Tibial artery (tissue), 4 donors: Measurements from ENCODE around the gene OR1F1.

ENCODE experiments used
- DNase-seq, 2 donors: peaks; one replicate each; pipeline ENCODE4 v3.0.0-alpha.2; 2019
- H3K27ac ChIP-seq, 2 donors: fragments of 200-600 bp; sonication (generic) in 1 of 2; 1 replicate in 1 of 2; 2 replicates in 1 of 2; pipeline ENCODE4 v1.5.1; 2018 to 2019; ENCODE audit warnings: mild to moderate bottlenecking in 1 of 2
- H3K27me3 ChIP-seq, 2 donors: fragments of 200-600 bp; sonication (generic) in 1 of 2; one replicate each; pipeline versions ENCODE4 v1.5.1 to v1.6.0; 2016 to 2019
- H3K36me3 ChIP-seq, 3 donors: fragments of 200-600 bp; sonication (generic) in 2 of 3; one replicate each; pipeline ENCODE4 v1.5.1; 2016 to 2019; ENCODE audit warnings: mild to moderate bottlenecking in 2 of 3
- H3K4me1 ChIP-seq, 4 donors: fragments of 200-600 bp; sonication (generic) in 2 of 4; 1 replicate in 3 of 4; 2 replicates in 1 of 4; pipeline ENCODE4 v1.5.1; 2016 to 2019
- H3K4me3 ChIP-seq, 2 donors: fragments of 200-600 bp; sonication (generic) in 1 of 2; 1 replicate in 1 of 2; 2 replicates in 1 of 2; pipeline ENCODE4 v1.5.1; 2018 to 2019; ENCODE audit warnings: mild to moderate bottlenecking in 2 of 2
- H3K9me3 ChIP-seq, 3 donors: fragments of 200-600 bp; sonication (generic) in 1 of 3; one replicate each; pipeline ENCODE4 v1.5.1; 2016 to 2019
- intact Hi-C: fragments of 100-400 bp; cut with DNase I; formaldehyde crosslinking; loops from one replicate; pipeline ENCODE4 v1.15.0; 2023; ENCODE audit warnings: low total_unique reads
- TF ChIP-seq, protein P1 (sequence below), 2 experiments: fragments of 200-600 bp in 1 of 2; fragments of 450-650 bp in 1 of 2; IDR thresholded peaks; one replicate each; pipeline ENCODE4 v1.5.1; 2017 to 2019; ENCODE audit warnings: antibody characterized with exemption in 2 of 2, mild to moderate bottlenecking in 1 of 2, moderate library complexity in 1 of 2

Gene OR1F1

DNA sequence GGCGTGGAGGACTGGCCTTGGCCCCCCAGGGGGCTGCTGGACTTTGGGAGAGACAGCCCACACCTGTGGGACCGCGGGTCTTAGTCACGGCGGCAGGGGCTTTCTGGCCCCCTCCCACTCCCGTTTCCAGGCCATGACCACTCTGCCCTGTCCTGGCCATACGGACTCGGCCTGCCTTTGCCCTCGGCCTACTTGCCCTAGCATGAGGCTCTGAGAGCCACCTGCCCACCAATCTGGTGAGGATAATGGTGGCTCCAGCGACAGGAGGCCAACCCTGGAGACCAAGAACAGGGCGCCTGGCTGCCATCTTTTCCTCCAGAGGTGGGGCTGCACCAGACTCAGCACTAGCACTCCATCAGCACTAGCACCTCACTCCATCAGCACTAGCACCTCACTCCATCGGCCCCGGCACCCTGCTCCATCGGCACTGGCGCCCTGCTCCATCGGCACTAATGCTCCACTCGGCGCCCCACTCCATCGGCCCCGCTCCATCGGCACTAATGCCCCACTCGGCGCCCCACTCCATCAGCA, 46.2 kb upstream of the OR1F1 start:
- TF ChIP-seq, protein P1, sequence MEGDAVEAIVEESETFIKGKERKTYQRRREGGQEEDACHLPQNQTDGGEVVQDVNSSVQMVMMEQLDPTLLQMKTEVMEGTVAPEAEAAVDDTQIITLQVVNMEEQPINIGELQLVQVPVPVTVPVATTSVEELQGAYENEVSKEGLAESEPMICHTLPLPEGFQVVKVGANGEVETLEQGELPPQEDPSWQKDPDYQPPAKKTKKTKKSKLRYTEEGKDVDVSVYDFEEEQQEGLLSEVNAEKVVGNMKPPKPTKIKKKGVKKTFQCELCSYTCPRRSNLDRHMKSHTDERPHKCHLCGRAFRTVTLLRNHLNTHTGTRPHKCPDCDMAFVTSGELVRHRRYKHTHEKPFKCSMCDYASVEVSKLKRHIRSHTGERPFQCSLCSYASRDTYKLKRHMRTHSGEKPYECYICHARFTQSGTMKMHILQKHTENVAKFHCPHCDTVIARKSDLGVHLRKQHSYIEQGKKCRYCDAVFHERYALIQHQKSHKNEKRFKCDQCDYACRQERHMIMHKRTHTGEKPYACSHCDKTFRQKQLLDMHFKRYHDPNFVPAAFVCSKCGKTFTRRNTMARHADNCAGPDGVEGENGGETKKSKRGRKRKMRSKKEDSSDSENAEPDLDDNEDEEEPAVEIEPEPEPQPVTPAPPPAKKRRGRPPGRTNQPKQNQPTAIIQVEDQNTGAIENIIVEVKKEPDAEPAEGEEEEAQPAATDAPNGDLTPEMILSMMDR (IDR thresholded peaks at IDR 0.05), result no peak
- Histone ChIP-seq H3K4me3 (no peak overlapping the region), H3K4me1 (peaks cover 0 to under 1% (median 0%) of the 10 kb centered on the region in 4 donors), H3K27me3 (no peaks in the 10 kb centered on the region), H3K27ac (no peak overlapping the region), H3K36me3 (peaks cover 24 to 61% (median 44%) of the 10 kb centered on the region in 3 donors), H3K9me3 (no peaks in the 10 kb centered on the region)
- intact Hi-C loops, result no loop called here
- DNase-seq, result no peak

DNA sequence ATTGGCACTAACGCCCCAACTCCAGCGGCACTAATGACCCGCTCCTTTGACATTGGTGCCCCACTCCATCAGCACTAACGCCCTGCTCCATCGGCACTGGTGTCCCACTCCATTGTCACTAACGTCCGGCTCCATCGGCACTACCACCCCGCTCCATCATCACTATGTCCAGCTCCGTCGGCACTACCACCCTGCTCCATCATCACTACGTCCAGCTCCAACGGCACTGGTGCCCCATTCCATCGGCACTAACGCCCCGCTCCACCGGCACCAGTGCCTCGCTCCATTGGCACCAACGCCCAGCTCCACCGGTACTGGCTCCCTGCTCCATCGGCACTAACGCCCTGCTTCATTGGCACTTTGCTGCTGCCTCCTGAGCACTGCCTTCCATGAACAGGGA, 45.7 kb upstream of the OR1F1 start:
- peaks cover 24 to 58% (median 44%) of the 10 kb centered on the region in 3 donors for H3K36me3 ChIP-seq
- intact Hi-C loops, result no loop called here
- no peak overlapping the region for H3K4me3 ChIP-seq
- DNase-seq, result no peak
- H3K9me3 ChIP-seq, result no peaks in the 10 kb centered on the region
- H3K4me1 ChIP-seq, result no peaks in the 10 kb centered on the region
- H3K27ac ChIP-seq, result no peak overlapping the region
- H3K27me3 ChIP-seq, result no peaks in the 10 kb centered on the region
- TF ChIP-seq, protein P1 (IDR thresholded peaks at IDR 0.05), result no peak

DNA sequence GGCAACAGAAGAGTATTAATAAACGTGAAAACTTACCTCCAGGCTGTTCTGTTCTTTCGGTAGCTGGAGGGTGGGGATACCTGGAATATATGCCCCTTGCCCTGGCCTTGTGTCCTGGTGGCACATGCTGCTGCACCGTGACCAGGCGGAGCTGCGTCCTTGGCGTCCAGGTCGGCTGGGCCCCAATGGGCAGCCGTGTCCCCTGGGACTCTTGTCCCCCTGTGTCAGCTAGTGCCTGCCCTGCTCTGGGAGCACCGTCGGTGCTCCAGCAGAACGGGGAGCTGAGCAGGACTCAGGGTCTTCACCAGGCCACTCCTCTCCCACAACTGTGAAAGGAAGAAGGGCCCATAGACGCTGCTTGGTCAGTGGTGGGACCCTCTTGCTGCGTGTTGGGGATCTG, 45.2 kb upstream of the OR1F1 start:
- H3K27me3 ChIP-seq, result no peaks in the 10 kb centered on the region
- H3K4me3 ChIP-seq, result no peak overlapping the region
- no peak overlapping the region for H3K27ac ChIP-seq
- no peak for DNase-seq
- TF ChIP-seq, protein P1 (IDR thresholded peaks at IDR 0.05), result no peak
- no peaks in the 10 kb centered on the region for H3K4me1 ChIP-seq
- no peaks in the 10 kb centered on the region for H3K9me3 ChIP-seq
- intact Hi-C loops, result no loop called here
- H3K36me3 ChIP-seq, result peaks cover 24 to 54% (median 40%) of the 10 kb centered on the region in 3 donors

DNA sequence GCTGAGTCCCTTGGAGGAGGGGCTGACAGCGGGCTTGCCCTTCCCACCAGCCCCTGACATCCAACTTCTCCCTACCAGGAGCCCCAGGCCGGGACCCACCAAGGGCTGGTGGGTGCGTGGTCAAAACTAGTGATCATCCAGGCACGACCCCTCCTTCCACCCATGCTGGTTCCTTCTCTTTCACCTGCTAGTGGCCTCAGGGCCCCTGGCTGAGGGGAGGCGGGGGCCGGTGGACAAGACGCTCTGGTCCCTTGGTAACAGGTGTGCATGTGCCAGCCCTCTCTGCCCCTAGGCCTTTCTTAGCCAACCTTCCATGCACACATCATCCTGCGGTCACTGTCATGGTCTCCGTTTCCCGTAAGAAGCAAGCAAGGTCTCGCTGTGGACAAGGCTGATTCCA, 44.8 kb upstream of the OR1F1 start:
- Histone ChIP-seq H3K36me3 (peaks cover 24 to 50% (median 36%) of the 10 kb centered on the region in 3 donors), H3K27me3 (no peaks in the 10 kb centered on the region), H3K9me3 (no peaks in the 10 kb centered on the region), H3K4me1 (no peaks in the 10 kb centered on the region), H3K4me3 (no peak overlapping the region), H3K27ac (no peak overlapping the region)
- DNase-seq, result no peak
- intact Hi-C loops, result no loop called here
- TF ChIP-seq, protein P1 (IDR thresholded peaks at IDR 0.05), result no peak

DNA sequence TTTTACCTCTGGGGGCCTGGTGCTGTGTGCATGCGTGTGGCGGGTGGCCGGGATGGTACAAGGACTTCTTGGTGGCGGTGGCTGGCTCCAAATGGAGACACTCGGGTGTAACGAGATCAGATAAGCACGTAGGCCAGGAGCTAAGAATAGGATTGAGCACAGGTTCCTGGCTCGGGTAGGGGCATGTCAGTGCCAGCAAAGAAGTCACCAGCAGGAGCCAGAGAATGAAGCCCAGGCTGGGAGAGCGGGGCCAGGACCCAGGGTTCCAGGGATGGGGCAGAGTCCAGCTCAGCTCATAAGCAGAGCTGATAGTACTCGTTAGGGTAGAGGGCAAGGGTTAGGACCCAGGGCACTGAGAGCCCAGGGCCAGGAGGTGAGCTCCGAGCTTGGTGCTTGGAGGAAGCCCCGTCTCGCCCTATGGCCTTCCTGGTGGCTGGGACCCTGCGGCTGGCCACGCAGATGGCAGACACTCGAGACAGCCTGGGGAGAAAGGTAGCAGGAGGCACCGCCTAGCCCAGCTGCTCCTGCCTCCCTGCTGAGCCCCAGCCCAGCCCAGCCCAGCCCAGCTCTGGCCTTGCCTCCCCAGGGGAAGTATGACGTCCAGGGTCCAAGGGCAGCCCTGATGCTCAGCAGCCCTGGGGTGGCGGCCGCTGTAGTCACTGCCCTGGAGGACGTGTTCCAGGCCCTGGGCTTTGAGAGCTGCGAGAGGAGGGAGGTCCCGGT, 44.2 kb upstream of the OR1F1 start:
- TF ChIP-seq, protein P1 (IDR thresholded peaks at IDR 0.05), result no peak
- DNase-seq, result no peak
- Histone ChIP-seq H3K36me3 (peaks cover 24 to 44% (median 32%) of the 10 kb centered on the region in 3 donors), H3K27ac (no peak overlapping the region), H3K27me3 (no peaks in the 10 kb centered on the region), H3K4me3 (no peak overlapping the region), H3K4me1 (no peaks in the 10 kb centered on the region), H3K9me3 (no peaks in the 10 kb centered on the region)
- intact Hi-C loops, result no loop called here
